ENCODE data around the gene ITGA6.

GRCh38 chr2:172465417-172466334 lies 38.3 kb downstream of the ITGA6 start:
- TF ChIP-seq CTCF (IDR thresholded peaks at IDR 0.05; ENCODE audit: poor library complexity, severe bottlenecking) (peak; percentile 92), POLR2AphosphoS5 (IDR thresholded peaks at IDR 0.05) (no peak), EZH2 (IDR thresholded peaks at IDR 0.05; ENCODE audit: borderline replicate concordance, insufficient read depth, low read length, poor library complexity, severe bottlenecking) (no peak), REST (IDR thresholded peaks at IDR 0.05; ENCODE audit: borderline replicate concordance) (no peak), SMC3 (conservative IDR thresholded peaks at IDR 0.05; ENCODE audit: poor library complexity) (peak; percentile 97), EP300 (conservative IDR thresholded peaks at IDR 0.05; ENCODE audit: poor library complexity, severe bottlenecking) (no peak), TAF1 (IDR thresholded peaks at IDR 0.05; ENCODE audit: low read depth) (no peak), MXI1 (conservative IDR thresholded peaks at IDR 0.05; ENCODE audit: poor library complexity, severe bottlenecking) (peak; percentile 61), RAD21 (conservative IDR thresholded peaks at IDR 0.05) (peak; percentile 98)

All from neural cell (in vitro differentiated cells).